ENCODE data around the gene ZBTB49.
"Not testable (repeated sequence)": the region's sequence is repeated elsewhere in the genome, so short reads cannot be mapped to it uniquely, and the experiment has no call there.

The ZBTB49 gene

GRCh38 chr4:4249866-4250265 is 40.2 kb upstream of the ZBTB49 start:
- DNase-seq (ENCODE audit: low read depth), result no peak
- TF ChIP-seq CTCF (conservative IDR thresholded peaks at IDR 0.05; ENCODE audit: low read length), result no peak
- no peak overlapping the region for H3K4me3 ChIP-seq (ENCODE audit: low read length)

GRCh38 chr4:4254199-4254598 is 35.9 kb upstream of the ZBTB49 start:
- no peak overlapping the region for H3K4me3 ChIP-seq (ENCODE audit: low read length)
- DNase-seq (ENCODE audit: low read depth), result no peak
- TF ChIP-seq CTCF (conservative IDR thresholded peaks at IDR 0.05; ENCODE audit: low read length), result no peak

- no peak for DNase-seq (ENCODE audit: low read depth)
- no peak for TF ChIP-seq CTCF (conservative IDR thresholded peaks at IDR 0.05; ENCODE audit: low read length)
- H3K4me3 ChIP-seq (ENCODE audit: low read length), result no peak overlapping the region
Measured at GRCh38 chr4:4254666-4255065, 35.4 kb upstream of the ZBTB49 start.

DNA sequence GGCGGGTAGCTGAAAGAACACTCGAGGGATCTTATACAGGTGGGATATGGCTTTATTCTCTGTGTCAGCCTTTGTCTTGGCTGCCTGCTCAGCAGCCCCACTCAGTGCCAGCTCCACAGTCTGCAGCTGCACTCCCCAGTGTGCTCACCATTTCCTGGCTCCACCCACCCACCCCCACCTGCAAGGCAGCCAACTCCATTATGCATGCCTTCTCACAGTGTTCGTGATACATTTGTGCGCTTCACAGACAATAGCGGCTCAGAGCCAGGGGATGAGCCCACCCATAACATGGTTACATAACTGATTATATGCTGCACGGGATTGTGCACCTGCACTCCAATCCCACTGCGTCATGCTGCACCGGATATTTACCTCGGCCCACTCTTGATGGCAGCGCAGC is 33.3 kb upstream of the ZBTB49 start:
- no peak for DNase-seq (ENCODE audit: low read depth)
- H3K4me3 ChIP-seq (ENCODE audit: low read length), result no peak overlapping the region
- no peak for TF ChIP-seq CTCF (conservative IDR thresholded peaks at IDR 0.05; ENCODE audit: low read length)

DNA sequence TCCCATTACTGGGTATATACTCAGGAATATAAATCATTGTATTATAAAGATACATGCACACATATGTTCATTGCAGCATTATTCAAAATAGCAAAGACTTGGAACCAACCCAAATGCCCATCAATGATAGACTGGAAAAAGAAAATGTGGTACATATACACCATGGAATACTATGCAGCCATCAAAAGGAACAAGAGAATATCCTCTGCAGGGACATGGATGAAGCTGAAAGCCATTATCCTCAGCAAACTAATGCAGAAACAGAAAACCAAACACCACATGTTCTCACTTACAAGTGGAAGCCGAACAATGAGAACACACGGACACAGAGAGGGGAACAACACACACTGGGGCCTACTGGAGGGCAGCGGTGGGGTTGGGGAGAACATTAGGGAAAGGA is 32.3 kb upstream of the ZBTB49 start:
- not testable (repeated sequence) for H3K4me3 ChIP-seq (ENCODE audit: low read length); DNase-seq (ENCODE audit: low read depth)

- no peak overlapping the region for H3K4me3 ChIP-seq (ENCODE audit: low read length)
- TF ChIP-seq CTCF (conservative IDR thresholded peaks at IDR 0.05; ENCODE audit: low read length), result no peak
- DNase-seq (ENCODE audit: low read depth), result no peak
Measured at GRCh38 chr4:4259484-4260100, 30.5 kb upstream of the ZBTB49 start.

DNA sequence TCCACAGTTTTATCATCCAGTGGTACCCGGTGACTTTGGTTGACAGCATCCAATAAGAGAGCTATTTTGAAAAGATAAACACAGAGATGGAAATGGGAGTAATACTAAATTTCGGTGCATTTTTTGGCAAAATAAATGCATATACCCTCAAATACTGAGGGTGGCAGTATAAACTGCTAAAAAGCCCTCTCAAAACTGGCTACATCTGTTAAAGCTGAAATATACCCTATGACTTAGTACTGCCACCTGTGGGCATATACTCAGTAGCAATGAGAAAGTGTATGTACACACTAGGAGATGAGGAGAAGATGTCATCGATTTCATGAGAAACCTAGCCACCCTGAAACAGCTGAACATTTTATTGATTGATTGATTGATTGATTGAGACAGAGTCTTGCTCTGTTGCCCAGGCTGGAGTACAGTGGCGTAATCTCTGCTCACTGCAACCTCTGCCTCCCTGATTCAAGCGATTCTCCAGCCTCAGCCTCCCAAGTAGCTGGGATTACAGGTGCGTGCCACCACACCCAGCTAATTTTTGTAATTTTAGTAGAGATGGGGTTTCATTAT is 29.8 kb upstream of the ZBTB49 start:
- TF ChIP-seq CTCF (conservative IDR thresholded peaks at IDR 0.05; ENCODE audit: low read length), result peak; percentile 60
- peak; percentile 69 for DNase-seq (ENCODE audit: low read depth)
- H3K4me3 ChIP-seq (ENCODE audit: low read length), result no peak overlapping the region

Data from AG10803 (cell line).